ENCODE measurements around the gene CPNE1. TPM values are rescaled to one million over a fixed set of nuclear protein-coding genes. Genes with fewer than 3 reads are reported as not detected.

Gene CPNE1
- polyA plus RNA-seq, 4 donors = 170 to 221 (median 198) TPM

Other genes with a start within 250 kb of the CPNE1 start
- under 1 TPM; 0.08 to 0.41 (median 0.15) TPM for gene GDF5, start 226.7 kb downstream of the CPNE1 start, polyA plus RNA-seq (ENCODE audit: insufficient read length in 4 of 4)
- 10 to 100 TPM; 41.2 to 73.1 (median 52.1) TPM for gene CEP250, start 209.3 kb downstream of the CPNE1 start, polyA plus RNA-seq (ENCODE audit: insufficient read length in 4 of 4)
- gene C20orf173, start 135.2 kb downstream of the CPNE1 start, polyA plus RNA-seq (ENCODE audit: insufficient read length in 4 of 4) = under 1 TPM in 1 of 4 donors, not detected in 3; 0.19 TPM
- gene ERGIC3, start 122.8 kb downstream of the CPNE1 start, polyA plus RNA-seq (ENCODE audit: insufficient read length in 4 of 4) = 100 to 1,000 TPM; 346 to 382 (median 357) TPM
- gene SPAG4, start 49.1 kb downstream of the CPNE1 start, polyA plus RNA-seq (ENCODE audit: insufficient read length in 4 of 4) = 1 to 10 TPM; 3.1 to 5.3 (median 4.0) TPM
- gene RBM12, start within 50 bp of the CPNE1 start, polyA plus RNA-seq (ENCODE audit: insufficient read length in 4 of 4) = 100 to 1,000 TPM in 2 of 4 donors, 10 to 100 TPM in 2; 88.0 to 108 (median 97.7) TPM
- gene NFS1, start 34.5 kb upstream of the CPNE1 start, polyA plus RNA-seq (ENCODE audit: insufficient read length in 4 of 4) = 10 to 100 TPM; 28.4 to 36.2 (median 30.5) TPM
- 100 to 1,000 TPM in 1 of 4 donors, 10 to 100 TPM in 3; 56.9 to 132 (median 88.8) TPM for gene ROMO1, start 34.5 kb upstream of the CPNE1 start, polyA plus RNA-seq (ENCODE audit: insufficient read length in 4 of 4)
- gene RBM39, start 77.4 kb upstream of the CPNE1 start, polyA plus RNA-seq (ENCODE audit: insufficient read length in 4 of 4) = 100 to 1,000 TPM; 488 to 707 (median 633) TPM
- gene PHF20, start 107.1 kb upstream of the CPNE1 start, polyA plus RNA-seq (ENCODE audit: insufficient read length in 4 of 4) = 10 to 100 TPM; 31.3 to 43.0 (median 35.4) TPM